Measurements from ENCODE around the gene FAM171A1.
"Not testable (repeated sequence)": the region's sequence is repeated elsewhere in the genome, so short reads cannot be mapped to it uniquely, and the experiment has no call there.

The FAM171A1 gene

GRCh38 chr10:15236340-15236739, 134.7 kb downstream of the FAM171A1 start:
- no peak for DNase-seq

GRCh38 chr10:15232279-15232678, 138.8 kb downstream of the FAM171A1 start:
- DNase-seq = no peak

DNA sequence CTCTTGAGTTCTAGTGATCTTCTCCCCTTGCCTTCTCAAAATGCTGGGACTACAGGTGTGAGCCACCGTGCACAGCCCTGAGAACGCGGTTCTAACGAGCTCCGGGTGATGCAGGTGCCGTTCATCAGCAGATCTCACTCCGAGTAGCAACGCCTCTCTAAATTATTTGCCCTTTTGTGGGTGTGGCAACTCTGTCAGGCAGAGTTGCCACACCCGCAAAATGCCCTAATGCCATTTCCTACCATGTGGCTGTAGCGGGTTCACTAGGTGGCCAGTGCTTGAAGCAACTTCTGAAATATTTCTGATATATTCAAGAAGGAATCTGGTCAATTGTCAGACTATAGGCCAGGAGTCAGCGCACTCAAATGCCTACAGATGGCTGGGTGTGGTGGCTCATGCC, 139.7 kb downstream of the FAM171A1 start:
- no peak for DNase-seq

- DNase-seq = no peak
Measured at GRCh38 chr10:15230257-15230656, 140.8 kb downstream of the FAM171A1 start.

GRCh38 chr10:15229268-15229667, 141.8 kb downstream of the FAM171A1 start:
- no peak for DNase-seq

GRCh38 chr10:15228426-15228825, 142.7 kb downstream of the FAM171A1 start:
- DNase-seq = no peak

GRCh38 chr10:15227611-15228372, 143.3 kb downstream of the FAM171A1 start:
- DNase-seq = no peak

GRCh38 chr10:15225511-15225910, 145.6 kb downstream of the FAM171A1 start:
- DNase-seq = no peak

DNA sequence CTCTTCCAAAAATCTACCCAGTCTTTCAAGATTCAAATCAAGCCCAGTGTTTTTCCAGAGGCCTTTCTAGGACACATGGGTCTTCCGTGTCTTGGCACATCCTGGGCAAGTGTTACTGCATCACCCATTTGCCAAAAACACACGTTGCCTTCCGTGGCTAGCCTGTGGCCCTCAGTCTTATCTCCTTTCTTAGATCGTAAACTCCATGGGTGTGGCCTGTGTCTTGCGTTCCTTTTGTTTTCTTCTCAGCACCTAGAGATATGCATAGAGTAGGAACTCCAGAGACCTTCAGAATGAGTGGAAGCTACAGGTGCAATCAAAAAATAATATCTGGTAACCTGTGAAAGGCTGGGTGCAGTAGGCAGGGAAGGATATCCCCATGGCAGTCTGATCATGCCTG, 146.1 kb downstream of the FAM171A1 start:
- DNase-seq = no peak

DNA sequence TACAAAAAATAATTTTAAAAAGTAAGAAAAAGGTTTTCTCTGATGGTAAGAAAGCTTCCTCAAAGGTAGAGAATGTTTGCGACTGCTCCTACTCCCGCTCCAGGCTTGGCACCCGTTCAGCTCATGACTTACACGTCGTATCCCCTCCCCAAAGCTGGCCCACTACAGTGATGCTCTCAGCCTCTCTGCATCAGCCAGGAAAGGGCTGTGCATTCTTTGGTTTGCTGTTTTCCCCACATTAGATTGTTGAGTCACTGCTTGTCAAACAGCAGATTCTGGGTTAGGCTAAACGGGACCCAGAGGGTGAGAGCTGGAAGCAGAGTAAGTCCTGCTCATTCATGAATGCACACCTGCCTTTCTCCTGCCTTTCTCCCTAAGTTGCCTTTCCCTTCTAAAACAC, 147.9 kb downstream of the FAM171A1 start:
- DNase-seq = no peak

DNA sequence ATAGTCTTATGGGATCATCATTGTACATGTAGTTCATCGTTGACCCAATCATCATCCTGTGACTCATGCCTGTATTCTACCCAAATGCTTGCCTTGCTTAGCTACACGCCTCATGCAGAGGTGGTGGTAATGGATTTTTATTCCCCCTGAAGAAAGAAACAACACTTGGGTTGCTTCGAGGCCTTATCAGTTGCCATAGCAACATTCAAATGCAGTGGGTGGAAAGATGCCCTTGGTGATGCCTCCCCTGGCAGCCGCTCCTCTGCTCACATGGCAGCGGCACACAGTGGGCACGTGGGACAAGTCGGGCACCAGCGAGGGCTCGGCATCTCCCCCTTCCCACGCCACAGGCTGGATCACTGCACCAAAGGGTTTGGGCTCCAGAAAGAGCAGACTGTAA, 148.6 kb downstream of the FAM171A1 start:
- no peak for DNase-seq

- no peak for DNase-seq
Measured at GRCh38 chr10:15220445-15220844, 150.6 kb downstream of the FAM171A1 start.

DNA sequence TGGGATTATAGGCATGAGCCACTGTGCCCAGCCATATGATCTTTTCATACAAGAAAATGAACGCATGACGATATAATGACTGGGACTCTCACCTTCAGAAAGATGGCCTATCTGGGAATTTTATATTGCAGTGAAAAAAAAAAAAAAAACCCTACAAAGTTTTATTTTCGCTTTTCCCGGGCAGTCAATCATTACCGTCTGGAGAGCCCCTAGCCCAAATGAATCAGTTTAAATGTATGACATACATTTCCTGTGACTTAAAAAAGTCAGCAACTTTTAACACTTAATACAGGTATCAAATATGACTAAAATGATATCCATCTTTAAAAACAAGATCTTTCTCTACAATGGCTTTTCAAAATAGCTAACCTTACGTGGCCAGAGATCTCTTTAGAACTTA, 154.4 kb downstream of the FAM171A1 start:
- DNase-seq = no peak

DNA sequence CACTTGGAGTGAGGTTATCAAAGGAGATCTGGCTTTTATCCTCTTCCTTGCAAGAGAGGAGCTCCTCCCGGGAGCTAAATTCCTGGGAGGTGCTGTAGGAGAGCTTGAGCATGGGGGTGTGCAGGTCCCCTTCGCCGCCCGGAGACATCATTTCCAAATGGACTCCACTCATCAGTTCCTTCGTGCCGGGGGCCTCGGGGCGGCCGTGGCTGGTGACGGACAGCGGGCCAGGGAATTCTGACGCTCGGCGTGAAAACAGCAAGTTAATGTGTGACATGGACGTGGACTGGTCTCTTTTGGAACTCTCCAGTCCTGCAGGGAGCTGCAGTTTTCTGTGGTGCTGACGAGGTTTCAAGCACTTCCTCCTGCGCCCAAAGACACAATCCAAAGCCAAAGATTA, 156.9 kb downstream of the FAM171A1 start:
- DNase-seq = no peak

GRCh38 chr10:15213461-15213861, 157.6 kb downstream of the FAM171A1 start:
- DNase-seq = no peak

DNA sequence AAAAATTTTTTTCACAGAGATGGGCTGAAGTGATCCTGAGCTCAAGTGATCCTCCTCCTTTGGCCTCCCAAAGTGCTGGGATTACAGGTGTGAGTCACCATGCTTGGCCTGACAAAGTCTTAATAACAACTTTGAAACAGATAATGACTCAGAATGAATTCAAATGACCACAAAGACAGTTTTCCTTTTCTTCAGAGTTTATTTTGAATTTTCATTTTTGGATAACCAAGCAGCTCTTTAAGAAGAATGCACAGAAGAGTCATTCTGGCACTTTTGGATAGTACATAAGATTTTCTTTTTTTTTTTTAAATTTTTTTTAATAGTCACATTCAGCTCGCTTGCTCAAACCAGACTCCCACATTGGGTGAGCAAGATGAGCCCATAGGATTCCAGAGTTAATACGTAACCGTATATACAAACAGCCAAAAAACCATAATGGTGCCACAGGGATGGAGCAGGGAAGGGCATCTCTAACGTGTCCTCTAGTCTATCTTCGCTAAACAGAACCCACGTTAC, 159.6 kb downstream of the FAM171A1 start:
- no peak for DNase-seq

DNA sequence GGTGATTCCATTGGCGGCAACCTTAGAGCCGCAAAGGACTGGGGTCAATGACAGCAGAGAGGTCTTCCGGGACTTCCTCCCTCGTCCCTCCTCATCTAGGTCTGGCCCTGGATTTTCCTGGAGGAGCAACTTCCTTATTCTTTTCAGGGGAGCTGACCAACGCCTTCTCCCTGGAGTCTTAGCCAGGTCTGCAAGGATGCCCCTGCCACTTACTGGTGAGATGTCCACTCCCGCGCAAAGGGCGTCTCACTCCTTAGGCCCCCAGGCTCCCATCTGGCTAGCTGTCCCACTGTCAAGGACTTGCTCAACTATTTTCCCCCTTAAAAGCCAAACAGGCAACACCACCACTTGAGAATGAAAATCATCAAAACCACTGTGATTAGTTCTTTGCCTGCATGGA, 160.6 kb downstream of the FAM171A1 start:
- no peak for DNase-seq

GRCh38 chr10:15209827-15210509, 161.1 kb downstream of the FAM171A1 start:
- peak; percentile 36 for DNase-seq

GRCh38 chr10:15208221-15208620, 162.9 kb downstream of the FAM171A1 start:
- DNase-seq = no peak

DNA sequence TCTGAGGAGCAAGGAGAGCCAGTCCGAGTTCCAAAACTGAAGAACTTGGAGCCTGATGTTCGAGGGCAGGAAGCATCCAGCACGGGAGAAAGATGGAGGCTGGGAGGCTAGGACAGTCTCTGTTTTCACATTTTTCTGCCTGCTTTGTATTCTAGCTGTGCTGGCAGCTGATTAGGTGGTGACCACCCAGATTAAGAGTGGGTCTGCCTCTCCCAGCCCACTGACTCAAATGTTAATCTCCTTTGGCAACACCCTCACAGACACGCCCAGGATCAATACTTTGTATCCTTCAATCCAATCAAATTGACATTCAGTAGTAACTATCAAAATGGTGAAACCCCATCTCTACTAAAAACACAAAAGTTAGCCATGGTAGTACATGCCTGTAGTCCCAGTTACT, 163.7 kb downstream of the FAM171A1 start:
- not testable (repeated sequence) for DNase-seq

- DNase-seq = no peak
Measured at GRCh38 chr10:15202639-15203038, 168.4 kb downstream of the FAM171A1 start.

- not testable (repeated sequence) for DNase-seq
Measured at GRCh38 chr10:15202301-15202621, 168.8 kb downstream of the FAM171A1 start.

DNA sequence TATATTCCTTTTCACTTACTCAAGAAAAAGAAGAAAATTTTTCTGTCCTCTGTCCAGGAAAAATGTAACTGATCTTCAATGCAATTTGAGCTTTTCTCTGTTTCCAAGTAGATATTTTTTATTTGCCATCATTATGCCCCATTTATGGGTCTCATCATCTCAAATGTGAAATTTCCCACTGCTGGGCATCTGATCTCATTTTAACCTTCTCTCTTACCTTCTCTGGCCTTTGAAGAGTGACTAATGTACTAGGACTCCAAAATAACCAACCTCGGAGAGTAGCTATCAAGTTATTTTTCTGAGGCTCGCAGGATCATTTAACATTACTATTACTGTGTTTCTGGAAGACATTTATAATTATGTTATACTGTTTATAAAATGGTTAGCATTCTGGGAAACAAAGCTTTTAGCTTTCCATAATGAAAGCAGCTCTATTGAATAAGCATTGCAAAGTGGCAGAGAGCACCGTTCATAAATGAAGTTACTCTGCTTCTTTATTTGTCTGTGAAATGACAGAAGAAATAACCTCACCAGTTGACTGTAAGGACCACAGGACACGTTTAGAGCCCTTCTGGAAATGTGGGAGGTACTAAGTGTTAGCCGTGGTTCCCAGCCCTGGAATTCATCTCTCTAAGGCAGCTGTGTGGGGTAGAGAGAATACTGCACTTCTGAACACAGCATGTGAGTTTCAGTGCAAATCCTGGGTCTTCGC, 169.3 kb downstream of the FAM171A1 start:
- no peak for DNase-seq

DNA sequence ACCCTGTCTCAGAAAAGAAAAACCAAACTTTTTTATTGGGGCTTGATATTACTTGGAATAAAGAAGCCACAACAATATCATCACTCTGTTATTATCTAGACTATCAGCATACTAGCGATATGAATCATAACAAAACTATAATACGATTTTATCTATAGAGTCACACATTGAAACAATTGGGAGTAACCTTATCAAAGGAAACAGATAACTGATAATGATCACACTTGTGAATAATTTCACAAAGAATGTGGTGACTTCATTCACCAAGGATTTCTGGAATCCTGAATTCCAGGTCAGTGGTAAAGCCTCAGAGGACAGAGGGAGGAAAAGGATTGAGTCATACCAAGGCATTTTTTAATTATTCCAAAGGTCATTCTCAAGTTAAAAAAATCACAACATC, 170.5 kb downstream of the FAM171A1 start:
- DNase-seq = no peak

All from KG1 (cell line).